GM21526 (cell line): ENCODE measurements around the gene COQ5.
A peak's percentile ranks its signal among the peaks of the same experiment; 100 is the strongest.

ENCODE experiments used
- ATAC-seq: cut with Tn5 transposase; IDR thresholded peaks from one replicate; pipeline ENCODE4 v1.9.1; 2021; ENCODE audit warnings: moderate library complexity; ENCODE audit not compliant: unreplicated experiment, low FRiP score

Gene COQ5

GRCh38 chr12:120485961-120486881, 42.7 kb downstream of the COQ5 start:
- ATAC-seq: no peak

- no peak for ATAC-seq
Observed at GRCh38 chr12:120483621-120484020, 45.3 kb downstream of the COQ5 start.

GRCh38 chr12:120481022-120481767, 47.8 kb downstream of the COQ5 start:
- no peak for ATAC-seq

- ATAC-seq: no peak
Observed at GRCh38 chr12:120480211-120480610, 48.7 kb downstream of the COQ5 start.

- no peak for ATAC-seq
Observed at GRCh38 chr12:120479458-120479857, 49.5 kb downstream of the COQ5 start.

GRCh38 chr12:120475643-120476042, 53.3 kb downstream of the COQ5 start:
- no peak for ATAC-seq

GRCh38 chr12:120474616-120474960, 54.4 kb downstream of the COQ5 start:
- ATAC-seq: no peak

- no peak for ATAC-seq
Observed at GRCh38 chr12:120473807-120474615, 54.9 kb downstream of the COQ5 start.

- no peak for ATAC-seq
Observed at GRCh38 chr12:120472521-120472920, 56.4 kb downstream of the COQ5 start.

- ATAC-seq: no peak
Observed at GRCh38 chr12:120470150-120470784, 58.7 kb downstream of the COQ5 start.

- peak; percentile 86 for ATAC-seq
Observed at GRCh38 chr12:120469450-120470149, 59.4 kb downstream of the COQ5 start, which contains the start of gene SRSF9. SRSF9 (minus strand) TSS chr12:120469748; CDS start chr12:120469609, 139 bp downstream.

GRCh38 chr12:120468821-120469449, 60.0 kb downstream of the COQ5 start:
- ATAC-seq: peak; percentile 17

- no peak for ATAC-seq
Observed at GRCh38 chr12:120468325-120468820, 60.6 kb downstream of the COQ5 start.

- ATAC-seq: no peak
Observed at GRCh38 chr12:120467439-120467838, 61.5 kb downstream of the COQ5 start.

GRCh38 chr12:120466560-120467315, 62.2 kb downstream of the COQ5 start:
- no peak for ATAC-seq

GRCh38 chr12:120465756-120466155, 63.2 kb downstream of the COQ5 start:
- no peak for ATAC-seq

GRCh38 chr12:120463712-120464111, 65.2 kb downstream of the COQ5 start:
- ATAC-seq: no peak

GRCh38 chr12:120462099-120462640, 66.8 kb downstream of the COQ5 start:
- ATAC-seq: no peak
